Prostate gland (tissue), 2 donors: ENCODE data around the gene TRA2B.

Source experiments
- POLR2A ChIP-seq: fragments of 450-650 bp; IDR thresholded peaks from one replicate; pipeline ENCODE4 v1.6.1; 2016; ENCODE audit warnings: antibody characterized with exemption, mild to moderate bottlenecking
- POLR2AphosphoS5 ChIP-seq: sonication (generic); formaldehyde crosslinking; IDR thresholded peaks from one replicate; pipeline ENCODE4 v1.6.1; 2017; ENCODE audit warnings: antibody characterized with exemption
- TF ChIP-seq, protein P1 (sequence below), 4 experiments: fragments of 200-600 bp in 2 of 4; fragments of 450-650 bp in 2 of 4; sonication (generic) in 2 of 4; IDR thresholded peaks; 1 replicate in 3 of 4; 2 replicates in 1 of 4; pipeline ENCODE4 v1.5.1; 2016 to 2019; ENCODE audit warnings: antibody characterized with exemption in 4 of 4, mild to moderate bottlenecking in 2 of 4, moderate library complexity in 2 of 4

DNA sequence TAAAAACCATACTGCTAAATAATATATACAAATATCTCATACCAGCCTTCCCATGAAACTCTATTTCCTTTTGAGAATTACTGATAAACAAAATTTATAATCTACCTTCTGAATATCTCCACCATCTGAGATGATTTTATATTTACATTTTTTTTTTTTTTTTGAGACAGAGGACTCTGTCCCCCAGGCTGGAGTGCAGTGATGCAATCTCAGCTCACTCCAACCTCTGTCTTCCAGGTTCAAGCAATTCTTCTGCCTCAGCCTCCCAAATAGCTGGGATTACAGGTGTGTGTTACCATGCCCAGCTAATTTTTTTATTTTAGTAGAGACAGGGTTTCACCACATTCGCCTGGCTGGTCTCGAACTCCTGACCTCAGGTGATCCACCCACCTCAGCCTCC lies 70.2 kb downstream of the TRA2B start:
- TF ChIP-seq POLR2A, result no peak
- TF ChIP-seq, protein P1, sequence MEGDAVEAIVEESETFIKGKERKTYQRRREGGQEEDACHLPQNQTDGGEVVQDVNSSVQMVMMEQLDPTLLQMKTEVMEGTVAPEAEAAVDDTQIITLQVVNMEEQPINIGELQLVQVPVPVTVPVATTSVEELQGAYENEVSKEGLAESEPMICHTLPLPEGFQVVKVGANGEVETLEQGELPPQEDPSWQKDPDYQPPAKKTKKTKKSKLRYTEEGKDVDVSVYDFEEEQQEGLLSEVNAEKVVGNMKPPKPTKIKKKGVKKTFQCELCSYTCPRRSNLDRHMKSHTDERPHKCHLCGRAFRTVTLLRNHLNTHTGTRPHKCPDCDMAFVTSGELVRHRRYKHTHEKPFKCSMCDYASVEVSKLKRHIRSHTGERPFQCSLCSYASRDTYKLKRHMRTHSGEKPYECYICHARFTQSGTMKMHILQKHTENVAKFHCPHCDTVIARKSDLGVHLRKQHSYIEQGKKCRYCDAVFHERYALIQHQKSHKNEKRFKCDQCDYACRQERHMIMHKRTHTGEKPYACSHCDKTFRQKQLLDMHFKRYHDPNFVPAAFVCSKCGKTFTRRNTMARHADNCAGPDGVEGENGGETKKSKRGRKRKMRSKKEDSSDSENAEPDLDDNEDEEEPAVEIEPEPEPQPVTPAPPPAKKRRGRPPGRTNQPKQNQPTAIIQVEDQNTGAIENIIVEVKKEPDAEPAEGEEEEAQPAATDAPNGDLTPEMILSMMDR (IDR thresholded peaks at IDR 0.05), result no peak
- TF ChIP-seq POLR2AphosphoS5, result no peak
